Nucleus accumbens (tissue), 56 donors: Measurements from ENCODE around the gene RC3H2.
"Not testable (repeated sequence)": the region's sequence is repeated elsewhere in the genome, so short reads cannot be mapped to it uniquely, and the experiment has no call there.

ENCODE experiments used
- DNase-seq, 56 donors: peaks; one replicate each; lab custom pipeline; 2025; lab: John Stamatoyannopoulos, UW

RC3H2 gene

DNA sequence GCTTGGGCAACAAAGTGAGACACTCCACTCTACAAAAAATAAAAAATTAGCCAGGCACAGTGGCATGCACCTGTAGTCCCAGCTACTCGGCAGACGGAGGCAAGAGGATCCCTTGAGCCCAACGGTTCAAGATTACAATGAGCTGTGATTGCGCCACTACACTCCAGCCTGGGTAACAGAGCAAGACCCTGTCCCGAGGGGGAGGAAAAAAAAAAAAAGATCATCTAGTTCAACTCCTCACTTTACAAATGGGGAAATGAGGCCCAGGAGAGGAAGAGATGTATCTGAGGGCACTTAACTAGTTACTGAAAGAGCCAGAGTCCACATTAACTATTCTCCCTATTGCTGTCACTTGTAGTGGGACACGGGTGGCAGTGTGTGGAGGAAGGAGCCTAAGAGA is 90.6 kb downstream of the RC3H2 start:
- DNase-seq, result no peak

DNA sequence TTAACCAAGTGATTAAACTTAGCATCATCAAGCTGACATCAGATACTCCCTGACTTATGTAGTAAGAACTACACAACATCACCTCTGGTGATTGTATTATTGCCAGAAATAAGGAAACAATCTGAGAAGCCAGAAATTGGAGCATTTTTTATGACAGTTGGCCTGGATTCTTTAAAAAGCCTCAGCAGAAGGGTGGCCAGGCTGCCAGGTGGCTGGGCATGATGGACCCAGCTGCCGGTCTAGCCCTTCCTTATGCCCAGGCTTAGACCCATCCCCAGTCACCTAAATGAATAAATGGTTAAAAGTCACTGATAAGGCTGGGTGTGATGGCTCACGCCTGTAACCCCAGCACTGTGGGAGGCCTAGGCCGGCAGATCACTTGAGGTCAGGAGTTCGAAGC is 92.4 kb downstream of the RC3H2 start:
- DNase-seq, result no peak

DNA sequence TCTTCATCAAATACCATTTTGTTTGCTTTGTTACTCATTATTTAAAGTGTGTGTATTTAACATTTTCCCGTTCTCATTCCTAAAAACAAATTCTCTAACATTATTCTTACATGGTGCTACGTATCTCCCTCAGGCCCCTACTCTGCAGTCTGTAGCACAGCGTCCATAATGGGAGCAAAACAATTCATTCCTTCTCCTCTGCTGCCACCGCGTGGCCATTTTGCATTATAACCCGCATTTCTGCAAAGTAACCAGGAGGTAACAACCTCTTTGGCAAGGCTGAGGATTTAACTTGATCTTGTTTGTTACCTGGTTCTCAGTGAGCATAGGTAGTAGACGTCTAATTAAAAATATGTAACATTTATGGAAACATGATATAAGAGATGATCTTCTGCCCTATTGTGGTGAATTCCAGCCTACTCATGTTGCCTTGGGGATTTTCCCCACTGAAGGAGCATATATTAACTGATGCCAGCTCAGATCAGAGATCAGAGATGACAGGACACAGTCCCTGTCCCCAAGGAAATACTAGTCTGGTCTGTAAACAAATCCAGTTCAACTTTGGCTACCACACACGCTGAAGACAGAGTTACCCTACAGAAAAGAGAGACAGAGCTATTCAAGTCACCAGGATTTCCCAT is 94.7 kb downstream of the RC3H2 start:
- DNase-seq, result peak in 51 of 56 donors; percentile 7 to 86 (median 49)

DNA sequence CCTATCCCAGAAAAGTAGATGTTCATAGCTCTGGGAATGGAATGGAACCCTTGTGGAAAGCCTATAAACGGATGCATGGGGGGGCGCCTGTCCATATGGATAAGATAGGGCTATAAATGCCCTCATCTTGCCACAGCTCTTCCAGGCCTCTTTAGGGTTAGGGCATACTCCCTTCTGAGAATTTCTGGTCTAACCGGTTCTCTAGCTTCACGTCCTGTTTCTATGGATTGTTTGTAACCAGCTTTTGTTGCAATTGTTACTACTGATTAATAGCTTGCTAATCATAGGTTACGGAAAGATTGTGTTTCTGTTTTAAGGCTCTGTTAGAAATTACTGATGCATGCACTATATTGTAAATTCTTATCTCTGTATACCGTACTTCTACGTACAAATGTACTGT is 95.9 kb downstream of the RC3H2 start:
- DNase-seq, result not testable (repeated sequence)

DNA sequence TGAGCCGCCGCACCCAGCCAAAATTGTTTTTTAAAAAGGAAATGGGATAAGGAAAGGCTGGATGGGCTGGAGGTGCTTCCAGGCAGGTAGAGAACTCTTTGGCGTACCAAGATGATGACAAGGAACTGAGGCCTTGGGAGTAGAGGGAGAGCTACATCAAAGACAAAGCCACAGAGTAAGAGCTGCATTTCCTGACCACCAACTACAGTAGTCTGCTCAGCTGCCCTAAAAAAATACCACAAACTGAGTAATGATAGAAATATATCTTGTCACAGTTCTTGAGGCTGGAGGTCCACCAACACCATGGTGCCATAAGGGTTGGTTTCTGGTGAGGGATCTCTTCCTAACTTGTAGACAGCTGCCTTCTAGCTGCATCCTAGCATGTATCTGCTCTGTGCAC is 97.0 kb downstream of the RC3H2 start:
- DNase-seq, result no peak

DNA sequence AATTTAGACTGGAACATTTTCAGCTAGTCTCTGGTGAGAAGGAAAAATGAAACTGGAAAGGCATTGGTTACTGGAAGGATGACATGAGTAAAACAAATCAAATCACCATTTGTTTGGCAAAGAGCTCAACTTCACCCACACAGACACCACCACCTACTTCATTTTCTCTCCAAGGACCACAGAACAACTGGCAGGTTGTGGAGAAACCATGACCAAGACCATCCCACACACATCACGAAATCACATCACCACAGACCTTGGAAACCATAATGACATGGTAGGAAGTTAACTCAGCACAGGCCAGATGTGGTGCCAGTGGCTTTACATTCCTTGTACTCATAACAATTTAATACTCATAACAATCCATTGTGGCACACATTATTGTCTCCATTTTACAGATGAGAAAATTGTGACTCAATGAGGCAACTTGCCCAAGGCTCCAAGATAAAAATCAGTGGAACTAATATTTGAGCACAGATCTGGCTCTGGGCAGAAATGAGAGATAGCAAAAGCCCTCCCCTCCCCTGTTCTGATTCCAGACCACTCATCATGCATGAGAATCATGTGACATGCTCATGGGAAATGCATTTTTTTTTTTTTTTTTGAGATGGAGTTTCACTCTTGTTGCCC is 97.8 kb downstream of the RC3H2 start:
- no peak for DNase-seq

DNA sequence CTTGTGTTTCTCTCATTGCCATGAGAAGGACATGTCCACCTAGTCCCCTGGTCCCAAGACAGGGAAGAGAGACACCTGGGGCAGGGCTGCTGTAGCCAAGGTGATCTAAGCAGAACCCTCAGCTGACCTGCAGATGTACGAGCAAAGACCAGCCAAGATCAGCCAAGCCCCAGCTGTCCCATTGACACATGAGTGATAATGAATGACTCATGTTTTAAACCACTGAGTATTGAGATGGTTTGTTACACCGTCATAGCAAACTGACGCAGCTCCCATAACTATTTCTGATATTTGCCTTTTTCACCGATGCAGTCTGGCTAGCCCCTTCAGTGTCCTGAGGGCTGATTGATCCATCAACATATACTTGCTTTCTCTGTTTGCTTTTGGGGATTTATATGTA is 98.5 kb downstream of the RC3H2 start:
- no peak for DNase-seq

DNA sequence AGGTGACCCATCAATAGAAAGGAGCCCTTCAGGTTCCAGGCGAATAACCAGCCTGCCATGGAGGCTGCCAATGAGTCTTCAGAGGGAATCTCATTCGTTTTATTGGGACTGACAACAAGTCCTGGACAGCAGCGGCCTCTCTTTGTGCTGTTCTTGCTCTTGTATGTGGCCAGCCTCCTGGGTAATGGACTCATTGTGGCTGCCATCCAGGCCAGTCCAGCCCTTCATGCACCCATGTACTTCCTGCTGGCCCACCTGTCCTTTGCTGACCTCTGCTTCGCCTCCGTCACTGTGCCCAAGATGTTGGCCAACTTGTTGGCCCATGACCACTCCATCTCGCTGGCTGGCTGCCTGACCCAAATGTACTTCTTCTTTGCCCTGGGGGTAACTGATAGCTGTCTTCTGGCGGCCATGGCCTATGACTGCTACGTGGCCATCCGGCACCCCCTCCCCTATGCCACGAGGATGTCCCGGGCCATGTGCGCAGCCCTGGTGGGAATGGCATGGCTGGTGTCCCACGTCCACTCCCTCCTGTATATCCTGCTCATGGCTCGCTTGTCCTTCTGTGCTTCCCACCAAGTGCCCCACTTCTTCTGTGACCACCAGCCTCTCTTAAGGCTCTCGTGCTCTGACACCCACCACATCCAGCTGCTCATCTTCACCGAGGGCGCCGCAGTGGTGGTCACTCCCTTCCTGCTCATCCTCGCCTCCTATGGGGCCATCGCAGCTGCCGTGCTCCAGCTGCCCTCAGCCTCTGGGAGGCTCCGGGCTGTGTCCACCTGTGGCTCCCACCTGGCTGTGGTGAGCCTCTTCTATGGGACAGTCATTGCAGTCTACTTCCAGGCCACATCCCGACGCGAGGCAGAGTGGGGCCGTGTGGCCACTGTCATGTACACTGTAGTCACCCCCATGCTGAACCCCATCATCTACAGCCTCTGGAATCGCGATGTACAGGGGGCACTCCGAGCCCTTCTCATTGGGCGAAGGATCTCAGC is 104.8 kb downstream of the RC3H2 start, which contains the start of gene OR1K1:
Gene OR1K1 (plus strand): TSS at position 58 of the 995 bp plus-strand sequence. CDS start 0 bp downstream, at position 58.
- no peak for DNase-seq

DNA sequence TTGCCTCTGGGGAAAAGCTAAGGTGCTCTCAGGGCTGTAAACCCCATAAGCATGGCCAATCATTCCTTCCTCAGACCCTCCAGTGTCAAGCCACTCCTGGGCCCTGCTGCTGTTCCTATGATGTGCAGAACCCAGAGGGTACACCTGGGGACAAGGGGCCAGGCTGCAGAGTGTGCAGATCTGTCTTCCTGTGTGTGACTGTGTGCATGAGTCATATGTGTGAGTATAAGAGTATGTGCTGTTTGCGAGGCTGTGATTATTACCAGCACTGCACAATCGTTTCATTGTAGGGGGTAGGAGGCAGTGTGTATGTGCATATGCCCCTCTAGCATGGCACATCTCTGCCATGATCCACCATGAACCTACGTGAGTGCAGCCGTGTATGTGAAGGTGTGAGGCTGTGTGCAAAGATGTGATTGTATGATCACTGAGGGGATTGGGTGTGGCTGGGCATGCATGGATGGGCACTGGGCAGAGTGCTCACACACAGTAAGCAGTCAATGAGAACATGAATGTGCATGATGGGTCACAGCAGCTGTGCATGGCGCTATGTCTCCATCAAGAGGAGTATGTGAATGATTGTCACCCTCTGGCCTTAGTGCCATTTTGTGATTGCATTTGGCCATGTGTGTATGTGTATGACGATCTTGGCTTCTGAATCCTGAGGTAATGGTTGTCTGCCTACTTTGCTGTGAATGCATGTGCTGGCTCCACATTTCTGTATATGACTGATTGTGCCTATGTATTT is 107.7 kb downstream of the RC3H2 start:
- no peak for DNase-seq
